Pancreas (tissue), 10 donors: ENCODE data around the gene KRTAP20-4. TPM values are rescaled to one million over a fixed set of nuclear protein-coding genes. Genes with fewer than 3 reads are reported as not detected.

Experiments used
- ATAC-seq, 4 donors: fragments of 200-7000 bp; cut with Tn5 transposase; one replicate each; pipeline versions ENCODE4 v1.8.0 to v1.9.1; 2020; ENCODE audit warnings: mild to moderate bottlenecking in 4 of 4, moderate library complexity in 4 of 4
- DNase-seq, 6 donors: peaks; one replicate each; pipeline ENCODE4 v3.0.0-alpha.2; 2020
- FAIRE-seq: peaks from 2 replicates; lab custom pipeline; 2012; peaks lifted over from hg19 to GRCh38; lab: Jason Lieb, UNC
- H3K27ac ChIP-seq, 4 donors: fragments of 200-600 bp; sonication (generic); 1 replicate in 3 of 4; 2 replicates in 1 of 4; pipeline versions ENCODE4 v1.5.0 to v1.8.0; 2020
- H3K27me3 ChIP-seq, 4 donors: fragments of 200-600 bp; one replicate each; pipeline ENCODE4 v1.8.0; 2021
- H3K36me3 ChIP-seq, 3 donors: fragments of 200-600 bp; sonication (generic) in 1 of 3; one replicate each; pipeline versions ENCODE4 v1.5.0 to v1.8.0; 2020 to 2021
- H3K4me1 ChIP-seq, 3 donors: fragments of 200-600 bp; one replicate each; pipeline ENCODE4 v1.8.0; 2021
- H3K4me3 ChIP-seq, 4 donors: fragments of 200-600 bp; sonication (generic) in 2 of 4; one replicate each; pipeline versions ENCODE4 v1.5.0 to v1.8.0; 2020 to 2021
- H3K9me3 ChIP-seq, 4 donors: fragments of 200-600 bp; one replicate each; pipeline ENCODE4 v1.8.0; 2021
- WGBS, 2 donors: extraction: QIAGEN DNeasy Blood & Tissue Kit; methylation state at CpG; one replicate each; pipeline ENCODE4 v1.1.7; 2013; 5-methylcytosine and 5-hydroxymethylcytosine counted together
- intact Hi-C, 3 donors: fragments of 100-400 bp; cut with DNase I; formaldehyde crosslinking; loops; one replicate each; pipeline versions ENCODE4 v1.11.1 to v1.14.2; 2022
- polyA plus RNA-seq, 2 donors: library from polyadenylated mRNA; stranded (reverse); fragments of 200-250 nt; gene quantifications; one replicate each; pipeline ENCODE4 v1.2.3, GENCODE V29; 2013
- total RNA-seq, 6 donors: library from RNA; stranded (reverse); fragmentation: NEBNext Ultra II Directional in 4 of 6; extraction: Animal tissue kit (Norgen Biotek cat#: 25700) in 4 of 6; gene quantifications; one replicate each; pipeline versions ENCODE4 v1.2.1 to v1.2.4, GENCODE V29; 2021 to 2023
- TF ChIP-seq, protein P1 (sequence below), 4 donors: fragments of 200-600 bp; sonication (generic) in 3 of 4; IDR thresholded peaks; one replicate each; pipeline versions ENCODE4 v1.5.0 to v1.8.0; 2021; ENCODE audit warnings: antibody characterized with exemption in 4 of 4
- donor health status: healthy with polysubstance abuse.
- donor health status: DM: no; HTN: no; CAD: no; lungs with moderate emphysema.
- donor health status: DM: no; HTN: no; CAD: no.
- donor health status: control.
- donor health status: control.
- donor health status: Bipolar disorder and iron deficiency.
- donor health status: DM: yes; HTN: yes; CAD: no.
- donor health status: DM: no; HTN: no; CAD: no.
- donor health status: DM: no; HTN: no; CAD: no.
- donor health status: DM: yes; HTN: yes; CAD: no.

Gene KRTAP20-4
- total and polyA plus RNA-seq, 8 donors: not detected

DNA sequence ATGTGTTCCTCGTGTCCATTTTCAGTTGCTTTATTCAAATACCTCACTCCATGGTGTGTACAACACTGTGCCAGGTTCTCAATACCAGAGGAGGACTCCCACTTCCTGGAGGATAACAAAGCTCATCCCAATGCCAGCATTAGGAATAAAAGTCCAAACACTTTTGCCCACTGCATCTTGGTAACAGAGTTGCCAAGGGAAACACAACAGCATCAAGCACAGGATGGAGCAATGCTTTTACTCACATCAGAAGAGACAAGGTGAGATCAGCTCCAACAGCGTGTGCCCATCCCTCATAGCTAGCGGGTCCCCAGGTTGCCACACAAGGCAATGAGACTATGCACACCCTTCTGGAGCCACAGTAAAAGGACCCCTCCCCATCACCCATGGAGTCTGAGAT, 2.9 kb downstream of the KRTAP20-4 start:
- DNase-seq (no peak), ATAC-seq (no peak), FAIRE-seq (no peak)
- no peak overlapping the region for H3K27ac ChIP-seq
- no peaks in the 10 kb centered on the region for H3K4me1 ChIP-seq
- H3K4me3 ChIP-seq: no peak overlapping the region
- TF ChIP-seq, protein P1, sequence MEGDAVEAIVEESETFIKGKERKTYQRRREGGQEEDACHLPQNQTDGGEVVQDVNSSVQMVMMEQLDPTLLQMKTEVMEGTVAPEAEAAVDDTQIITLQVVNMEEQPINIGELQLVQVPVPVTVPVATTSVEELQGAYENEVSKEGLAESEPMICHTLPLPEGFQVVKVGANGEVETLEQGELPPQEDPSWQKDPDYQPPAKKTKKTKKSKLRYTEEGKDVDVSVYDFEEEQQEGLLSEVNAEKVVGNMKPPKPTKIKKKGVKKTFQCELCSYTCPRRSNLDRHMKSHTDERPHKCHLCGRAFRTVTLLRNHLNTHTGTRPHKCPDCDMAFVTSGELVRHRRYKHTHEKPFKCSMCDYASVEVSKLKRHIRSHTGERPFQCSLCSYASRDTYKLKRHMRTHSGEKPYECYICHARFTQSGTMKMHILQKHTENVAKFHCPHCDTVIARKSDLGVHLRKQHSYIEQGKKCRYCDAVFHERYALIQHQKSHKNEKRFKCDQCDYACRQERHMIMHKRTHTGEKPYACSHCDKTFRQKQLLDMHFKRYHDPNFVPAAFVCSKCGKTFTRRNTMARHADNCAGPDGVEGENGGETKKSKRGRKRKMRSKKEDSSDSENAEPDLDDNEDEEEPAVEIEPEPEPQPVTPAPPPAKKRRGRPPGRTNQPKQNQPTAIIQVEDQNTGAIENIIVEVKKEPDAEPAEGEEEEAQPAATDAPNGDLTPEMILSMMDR (IDR thresholded peaks at IDR 0.05): no peak
- 73 to 80% methylated on average over 3 of the region's 3 CpGs for WGBS, 2 donors
- intact Hi-C loops: no loop called here
- no peaks in the 10 kb centered on the region for H3K27me3 ChIP-seq
- H3K9me3 ChIP-seq: no peaks in the 10 kb centered on the region
- H3K36me3 ChIP-seq: no peaks in the 10 kb centered on the region

DNA sequence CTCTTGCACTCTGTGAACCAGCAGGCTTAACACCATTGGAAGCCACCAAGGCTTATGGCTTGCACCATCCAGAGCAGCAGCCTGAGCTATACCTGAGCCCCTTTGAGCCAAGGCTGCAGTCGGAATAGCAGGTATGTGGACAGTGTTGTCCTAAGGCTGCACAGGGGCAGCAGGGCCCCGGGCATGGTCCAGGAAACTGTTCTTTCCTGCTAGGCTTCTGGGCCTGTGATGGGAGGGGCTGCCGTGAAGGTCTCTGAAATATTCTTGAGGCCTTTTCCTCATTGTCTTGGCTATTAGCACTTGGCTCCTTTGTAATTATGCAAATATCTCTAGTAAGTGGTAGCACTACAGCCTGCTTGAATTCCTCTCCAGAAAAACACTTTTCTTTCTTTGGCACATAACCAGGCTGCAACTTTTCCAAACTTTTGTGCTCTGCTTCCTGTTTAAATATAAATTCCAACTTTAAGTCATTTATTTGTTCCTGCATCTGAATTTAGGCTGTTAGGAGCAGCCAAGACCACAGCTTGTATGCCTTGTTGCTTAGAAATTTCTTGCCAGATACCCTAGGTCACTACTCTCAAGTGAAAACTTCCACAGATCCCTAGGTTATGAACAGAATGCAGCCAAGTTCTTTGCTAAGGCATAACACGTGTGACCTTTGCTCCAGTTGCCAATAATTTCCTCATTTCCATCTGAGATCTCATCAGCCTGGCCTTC, 5.2 kb downstream of the KRTAP20-4 start:
- intact Hi-C loops: no loop called here
- Histone ChIP-seq H3K9me3 (no peaks in the 10 kb centered on the region), H3K36me3 (no peaks in the 10 kb centered on the region), H3K27me3 (no peaks in the 10 kb centered on the region), H3K4me3 (no peak overlapping the region), H3K4me1 (no peaks in the 10 kb centered on the region), H3K27ac (no peak overlapping the region)
- TF ChIP-seq, protein P1 (IDR thresholded peaks at IDR 0.05): no peak
- WGBS, 2 donors: 71 to 72% methylated on average over 4 of the region's 4 CpGs
- DNase-seq (no peak), FAIRE-seq (no peak), ATAC-seq (no peak)

DNA sequence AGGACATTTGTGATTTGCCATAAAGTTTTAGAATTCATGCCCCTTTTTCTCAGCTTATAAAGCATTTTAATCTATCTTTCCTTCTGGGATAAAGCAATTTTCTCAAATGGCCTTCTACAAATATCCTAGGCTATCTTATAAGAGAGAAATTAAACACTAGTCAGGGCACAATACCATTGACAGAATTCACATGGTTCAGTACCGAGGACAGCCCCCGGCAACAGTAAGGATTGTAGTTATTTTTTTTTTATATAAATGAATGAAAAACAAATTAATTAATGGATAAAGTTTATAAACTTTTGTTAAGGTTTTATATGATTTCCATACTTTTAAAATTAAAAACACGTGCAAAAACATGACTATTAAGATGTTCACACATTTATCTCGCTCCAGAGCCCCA, 7.7 kb downstream of the KRTAP20-4 start:
- no peak overlapping the region for H3K27ac ChIP-seq
- whole genome bisulfite sequencing, 2 donors: 68 to 71% methylated on average over 4 of the region's 4 CpGs
- H3K36me3 ChIP-seq: no peaks in the 10 kb centered on the region

DNA sequence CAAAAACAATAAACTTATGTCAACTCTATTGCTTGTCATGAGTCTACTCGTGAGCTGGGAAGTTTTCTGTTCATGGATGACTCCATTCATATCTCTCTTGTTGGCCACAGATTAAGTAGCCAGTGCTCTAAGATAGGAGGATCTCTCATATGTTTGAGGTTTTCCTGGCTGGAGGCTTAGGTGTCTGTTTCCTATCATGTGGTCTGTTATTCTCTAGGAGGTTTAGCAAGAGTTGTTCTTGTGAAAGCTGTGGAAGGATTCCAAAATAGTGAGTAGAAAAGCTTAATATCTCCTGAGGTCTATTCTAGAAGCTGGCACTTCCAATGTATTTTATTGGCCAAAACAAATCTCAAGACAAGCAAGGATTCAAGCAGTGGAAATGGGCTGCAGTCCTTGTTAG, 8.8 kb downstream of the KRTAP20-4 start:
- TF ChIP-seq, protein P1 (IDR thresholded peaks at IDR 0.05): no peak
- intact Hi-C loops: no loop called here
- Histone ChIP-seq H3K9me3 (no peaks in the 10 kb centered on the region), H3K27me3 (no peaks in the 10 kb centered on the region), H3K4me1 (no peaks in the 10 kb centered on the region), H3K36me3 (no peaks in the 10 kb centered on the region), H3K4me3 (no peak overlapping the region), H3K27ac (no peak overlapping the region)
- DNase-seq (no peak), FAIRE-seq (no peak), ATAC-seq (no peak)
- WGBS, 2 donors: 30 to 36% methylated on average over 1 of the region's 1 CpG

More for the DNA sequence above, 7.7 kb downstream of the KRTAP20-4 start:
- DNase-seq: no peak
- FAIRE-seq: no peak
- no peaks in the 10 kb centered on the region for H3K27me3 ChIP-seq
- no peaks in the 10 kb centered on the region for H3K4me1 ChIP-seq
- TF ChIP-seq, protein P1 (IDR thresholded peaks at IDR 0.05): no peak
- intact Hi-C loops: no loop called here
- no peak overlapping the region for H3K4me3 ChIP-seq
- H3K9me3 ChIP-seq: no peaks in the 10 kb centered on the region
- ATAC-seq: no peak

DNA sequence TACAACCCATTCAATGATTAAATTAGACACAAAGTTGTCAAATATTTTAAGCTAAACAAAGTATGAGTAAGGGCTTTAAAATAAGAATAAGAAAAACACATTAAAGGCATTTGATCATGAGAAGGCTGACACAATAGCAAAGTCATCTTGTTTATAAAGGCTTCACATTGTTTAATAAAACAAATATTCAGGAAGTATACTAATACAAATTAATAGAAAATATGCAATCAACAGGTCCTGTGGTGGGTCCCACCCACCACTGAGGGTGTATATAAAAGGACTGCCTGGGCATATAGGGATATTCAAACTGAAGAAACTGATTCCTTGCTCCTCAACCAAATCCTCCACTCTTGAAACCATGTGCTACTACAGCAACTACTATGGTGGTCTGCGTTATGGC, 14.5 kb downstream of the KRTAP20-4 start, which contains the start of gene KRTAP20-2:
Gene KRTAP20-2, plus strand, starts transcription at position 301 of the 400 bp plus-strand sequence. Its CDS starts 58 bp downstream, at position 359.
- FAIRE-seq (no peak), ATAC-seq (no peak), DNase-seq (no peak)
- WGBS, 2 donors: 75 to 92% methylated on average over 1 of the region's 1 CpG
- no peaks in the 10 kb centered on the region for H3K36me3 ChIP-seq
- H3K9me3 ChIP-seq: no peaks in the 10 kb centered on the region
- no peak within 1 kb of the TSS for H3K27ac ChIP-seq
- H3K27me3 ChIP-seq: no peaks in the 10 kb centered on the region
- no peak within 1 kb of the TSS for H3K4me3 ChIP-seq
- intact Hi-C loops: no loop called here
- no peaks in the 10 kb centered on the region for H3K4me1 ChIP-seq
- TF ChIP-seq, protein P1 (IDR thresholded peaks at IDR 0.05): no peak
